ENCODE measurements around the gene TYROBP. TPM values are rescaled to one million over a fixed set of nuclear protein-coding genes. Genes with fewer than 3 reads are reported as not detected.

TYROBP gene
- total RNA-seq, 4 donors from 2014 or later, result 41.4 to 122 (median 117) TPM

DNA sequence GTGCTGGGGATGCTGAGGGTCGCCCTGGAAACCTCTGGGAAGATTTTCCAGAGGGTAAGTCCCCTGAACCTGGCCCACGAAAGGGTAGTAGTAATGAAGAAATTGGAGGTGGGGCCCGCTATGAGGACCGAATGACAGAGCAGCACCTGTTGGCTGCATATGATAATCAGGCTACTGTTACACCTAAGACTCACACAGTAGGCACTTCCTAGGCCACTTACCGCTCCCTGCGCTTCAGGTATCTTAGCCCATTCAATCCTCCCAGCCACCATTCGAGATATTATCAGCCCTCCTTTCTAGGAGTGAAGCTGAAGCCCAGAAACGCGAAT is 23.7 kb upstream of the TYROBP start:
- WGBS, 2 donors, result 8 to 10% methylated on average over 9 of the region's 9 CpGs
- DNase-seq (ENCODE audit: low spot score in 2 of 2), result no peak
- Histone ChIP-seq H3K9me3 (no peaks in the 10 kb centered on the region), H3K36me3 (no peaks in the 10 kb centered on the region), H3K27ac (peak overlapping the region in 2 of 4 donors; percentile 40 to 46), H3K4me3 (no peak overlapping the region), H3K27me3 (no peaks in the 10 kb centered on the region), H3K4me1 (peaks cover 0 to 28% (median 10%) of the 10 kb centered on the region in 4 donors)
- TF ChIP-seq POLR2A (IDR thresholded peaks at IDR 0.05) (no peak), CTCF (IDR thresholded peaks at IDR 0.05) (no peak), EP300 (IDR thresholded peaks at IDR 0.05) (no peak)

GRCh38 chr19:35931161-35931873 is 23.2 kb upstream of the TYROBP start:
- H3K9me3 ChIP-seq, result no peaks in the 10 kb centered on the region
- H3K4me1 ChIP-seq, result peaks cover 0 to 24% (median 10%) of the 10 kb centered on the region in 4 donors
- H3K4me3 ChIP-seq, result peak overlapping the region in 1 of 4 donors; percentile 23
- DNase-seq (ENCODE audit: low spot score in 2 of 2), result peak; percentile 97 to 98
- H3K27ac ChIP-seq, result peak overlapping the region; percentile 68 to 89 (median 75)
- TF ChIP-seq POLR2A (IDR thresholded peaks at IDR 0.05) (peak; percentile 83 to 94), EP300 (IDR thresholded peaks at IDR 0.05) (peak; percentile 95 to 100), CTCF (IDR thresholded peaks at IDR 0.05) (peak; percentile 82 to 99 (median 92))
- no peaks in the 10 kb centered on the region for H3K36me3 ChIP-seq
- H3K27me3 ChIP-seq, result no peaks in the 10 kb centered on the region
- WGBS, 2 donors, result 1% methylated on average over 22 to 46 of the region's 47 CpGs

DNA sequence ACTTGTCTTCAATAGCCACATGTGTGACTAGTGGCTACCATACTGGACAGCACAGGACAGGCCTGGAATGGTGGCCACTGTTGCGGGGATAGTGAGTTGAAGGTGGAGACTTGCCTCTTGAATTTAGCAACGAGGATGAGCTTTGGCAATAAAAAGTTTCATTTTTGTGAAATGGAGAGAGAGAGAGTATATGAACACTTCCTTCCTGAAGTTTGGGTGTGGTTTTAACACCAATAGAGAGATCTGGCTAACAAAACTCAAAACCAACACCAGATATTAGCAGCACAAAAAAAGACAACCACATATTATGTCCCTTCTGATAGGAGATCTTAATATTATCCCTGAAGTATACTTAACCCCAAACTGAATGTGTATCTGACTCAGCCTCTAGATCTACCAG is 21.8 kb upstream of the TYROBP start:
- peak overlapping the region in 1 of 4 donors; percentile 17 for H3K27ac ChIP-seq
- peaks cover 0 to 9% (median 0%) of the 10 kb centered on the region in 4 donors for H3K9me3 ChIP-seq
- H3K36me3 ChIP-seq, result no peaks in the 10 kb centered on the region
- H3K4me3 ChIP-seq, result no peak overlapping the region
- no peak for DNase-seq (ENCODE audit: low spot score in 2 of 2)
- TF ChIP-seq POLR2A (IDR thresholded peaks at IDR 0.05) (no peak), EP300 (IDR thresholded peaks at IDR 0.05) (no peak), CTCF (IDR thresholded peaks at IDR 0.05) (no peak)
- H3K4me1 ChIP-seq, result peaks cover 0 to 11% (median 5%) of the 10 kb centered on the region in 4 donors
- no peaks in the 10 kb centered on the region for H3K27me3 ChIP-seq
- 63 to 65% methylated on average over 2 of the region's 2 CpGs for WGBS, 2 donors

DNA sequence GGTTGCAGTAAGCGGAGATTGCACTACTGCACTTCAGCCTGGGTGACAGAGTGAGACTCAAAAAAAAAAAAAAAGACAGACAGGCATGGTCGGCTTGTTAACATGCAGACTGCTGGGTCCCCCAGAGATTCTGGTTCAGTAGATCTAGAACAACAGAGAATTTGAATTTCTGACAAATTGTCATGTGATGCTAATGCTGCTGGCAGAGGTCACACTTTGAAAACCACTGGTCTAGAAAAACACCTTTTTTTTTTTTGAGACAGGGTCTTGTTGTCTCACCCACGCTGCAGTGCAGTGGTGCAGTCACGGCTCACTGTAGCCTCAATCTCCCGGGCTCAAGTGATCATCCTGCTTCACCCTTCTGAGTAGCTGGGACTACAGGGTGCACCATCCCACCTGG is 20.4 kb upstream of the TYROBP start:
- no peaks in the 10 kb centered on the region for H3K27me3 ChIP-seq
- peaks cover 0 to 9% (median 0%) of the 10 kb centered on the region in 4 donors for H3K9me3 ChIP-seq
- no peaks in the 10 kb centered on the region for H3K36me3 ChIP-seq
- H3K4me1 ChIP-seq, result peaks cover 0 to 11% (median 5%) of the 10 kb centered on the region in 4 donors
- no peak overlapping the region for H3K27ac ChIP-seq
- no peak for DNase-seq (ENCODE audit: low spot score in 2 of 2)
- H3K4me3 ChIP-seq, result no peak overlapping the region
- TF ChIP-seq CTCF (IDR thresholded peaks at IDR 0.05) (no peak), EP300 (IDR thresholded peaks at IDR 0.05) (no peak), POLR2A (IDR thresholded peaks at IDR 0.05) (no peak)
- WGBS, 2 donors, result 71 to 78% methylated on average over 5 of the region's 5 CpGs

GRCh38 chr19:35925501-35925900 is 17.4 kb upstream of the TYROBP start:
- Histone ChIP-seq H3K4me3 (no peak overlapping the region), H3K9me3 (peaks cover 0 to 9% (median 0%) of the 10 kb centered on the region in 4 donors), H3K27ac (no peak overlapping the region), H3K36me3 (no peaks in the 10 kb centered on the region), H3K27me3 (no peaks in the 10 kb centered on the region), H3K4me1 (no peaks in the 10 kb centered on the region)
- no peak for TF ChIP-seq POLR2A (IDR thresholded peaks at IDR 0.05)
- TF ChIP-seq EP300 (IDR thresholded peaks at IDR 0.05), result no peak
- TF ChIP-seq CTCF (IDR thresholded peaks at IDR 0.05), result no peak
- DNase-seq (ENCODE audit: low spot score in 2 of 2), result no peak
- 91 to 94% methylated on average over 3 of the region's 3 CpGs for WGBS, 2 donors
